GM21447 (cell line): ENCODE data around the gene CGB2.
"Not testable (repeated sequence)": the region's sequence is repeated elsewhere in the genome, so short reads cannot be mapped to it uniquely, and the experiment has no call there.

Experiments
- ATAC-seq: cut with Tn5 transposase; IDR thresholded peaks from one replicate; pipeline ENCODE4 v1.9.1; 2021; ENCODE audit not compliant: unreplicated experiment

The CGB2 gene

DNA sequence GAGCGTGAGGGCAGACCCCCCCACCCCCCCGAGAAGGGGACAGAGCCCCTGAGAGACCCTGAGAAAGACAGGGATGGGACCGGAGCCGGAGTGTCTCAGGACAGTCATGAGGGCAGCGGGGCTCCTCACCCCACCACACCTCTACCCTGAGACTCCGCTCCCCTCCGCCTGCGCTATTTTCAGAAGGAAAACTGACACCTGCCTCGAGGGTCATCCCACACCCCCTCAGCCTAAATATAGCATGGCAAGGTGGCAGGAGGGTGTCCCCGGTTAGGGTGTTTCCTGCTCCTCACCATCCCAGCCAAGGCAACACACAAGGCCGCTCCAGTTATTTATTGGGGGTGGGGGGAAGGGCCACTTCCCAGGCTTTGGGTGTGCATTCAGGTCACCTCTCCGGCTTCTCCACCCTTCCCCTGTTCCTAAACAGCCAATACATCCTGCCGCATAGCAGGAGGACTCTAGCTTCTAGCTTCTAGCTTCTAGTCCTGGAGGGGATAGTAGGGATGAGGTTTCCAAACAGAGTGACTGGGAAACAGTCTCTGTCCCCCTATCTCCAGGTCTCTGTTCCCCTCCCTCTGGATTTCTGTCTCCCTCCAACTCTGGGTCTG is 34.3 kb downstream of the CGB2 start:
- ATAC-seq, result no peak

GRCh38 chr19:49067554-49067953 is 35.9 kb downstream of the CGB2 start:
- ATAC-seq, result no peak

- ATAC-seq, result no peak
These were observed 37.3 kb downstream of the CGB2 start for GRCh38 chr19:49069026-49069425.

DNA sequence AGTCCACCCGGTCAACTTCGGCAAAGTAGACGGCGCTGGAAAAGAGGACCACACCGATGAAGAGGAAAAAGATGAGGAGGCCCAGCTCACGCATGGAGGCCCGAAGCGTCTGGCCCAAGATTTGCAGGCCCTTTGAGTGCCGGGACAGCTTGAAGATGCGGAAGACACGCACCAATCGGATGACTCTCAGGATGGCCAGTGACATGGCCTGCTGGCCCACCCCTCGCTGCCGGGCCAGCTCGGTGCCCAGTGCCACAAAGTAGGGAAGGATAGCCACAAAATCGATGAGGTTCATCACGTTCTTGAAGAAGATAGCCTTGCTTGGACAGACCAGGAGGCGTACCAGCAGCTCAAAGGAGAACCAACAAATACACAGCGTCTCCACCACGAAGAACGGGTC is 38.7 kb downstream of the CGB2 start:
- no peak for ATAC-seq

GRCh38 chr19:49071860-49072547 is 40.3 kb downstream of the CGB2 start:
- no peak for ATAC-seq

GRCh38 chr19:49073514-49074378 is 42.1 kb downstream of the CGB2 start:
- ATAC-seq, result no peak

DNA sequence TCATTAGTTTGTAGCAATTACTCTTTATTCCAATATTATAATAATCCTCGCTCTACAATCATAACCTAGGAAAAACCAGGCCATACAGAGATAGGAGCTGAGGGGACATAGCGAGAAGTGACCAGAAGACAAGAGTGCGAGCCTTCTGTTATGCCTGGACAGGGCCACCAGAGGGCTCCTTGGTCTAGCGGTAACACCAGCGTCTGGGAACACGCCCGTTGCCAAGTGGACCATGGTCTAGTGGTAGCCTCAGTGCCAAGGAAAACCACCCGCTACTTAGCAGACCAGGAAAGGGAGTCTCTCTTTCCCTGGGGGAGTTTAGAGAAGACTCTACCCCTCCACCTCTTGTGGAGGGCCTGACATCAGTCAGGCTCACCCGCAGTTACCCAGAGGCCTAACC is 43.2 kb downstream of the CGB2 start:
- not testable (repeated sequence) for ATAC-seq

DNA sequence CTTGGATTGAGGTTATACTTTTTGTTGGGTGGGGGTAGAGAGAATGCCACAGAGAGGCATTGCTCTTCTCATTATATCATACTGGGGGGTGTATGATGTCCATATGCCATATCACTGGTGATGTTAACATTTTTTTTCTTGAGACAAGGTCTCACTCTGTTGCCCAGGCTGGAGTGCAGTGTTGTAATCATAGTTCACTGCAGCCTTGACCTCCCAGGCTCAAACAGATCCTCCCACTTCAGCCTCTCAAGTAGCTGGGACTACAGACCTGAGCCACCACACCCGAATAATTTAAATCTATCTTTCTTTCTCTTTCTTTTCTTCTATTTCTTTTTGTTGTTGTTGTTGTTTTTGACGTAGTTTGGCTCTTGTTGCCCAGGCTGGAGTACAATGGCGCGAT is 48.7 kb downstream of the CGB2 start:
- no peak for ATAC-seq

GRCh38 chr19:49081273-49081672 is 49.6 kb downstream of the CGB2 start:
- no peak for ATAC-seq
